Heart left ventricle (tissue), 16 donors: Measurements from ENCODE around the gene EEF1B2. TPM values are rescaled to one million over a fixed set of nuclear protein-coding genes. Genes with fewer than 3 reads are reported as not detected.

ENCODE experiments used
- ATAC-seq, 4 donors: fragments of 200-7000 bp; cut with Tn5 transposase; one replicate each; pipeline ENCODE4 v1.9.1; 2020 to 2022; ENCODE audit warnings: moderate library complexity in 4 of 4, mild to moderate bottlenecking in 3 of 4, moderate number of reproducible peaks in 1 of 4
- DNase-seq, 5 donors: peaks; one replicate each; pipeline ENCODE4 v3.0.0-alpha.2; 2020
- H3K27ac ChIP-seq, 12 donors: fragments of 200-600 bp; sonication (generic) in 4 of 12; one replicate each; pipeline versions ENCODE4 v1.5.0 to v1.8.0; 2016 to 2022; ENCODE audit warnings: mild to moderate bottlenecking in 2 of 12
- H3K27me3 ChIP-seq, 9 donors: fragments of 200-600 bp; sonication (generic) in 2 of 9; one replicate each; pipeline versions ENCODE4 v1.5.1 to v1.8.0; 2016 to 2022; ENCODE audit warnings: mild to moderate bottlenecking in 3 of 9
- H3K36me3 ChIP-seq, 9 donors: fragments of 200-600 bp; sonication (generic) in 2 of 9; one replicate each; pipeline versions ENCODE4 v1.5.0 to v1.8.0; 2018 to 2022; ENCODE audit warnings: mild to moderate bottlenecking in 2 of 9
- H3K4me1 ChIP-seq, 12 donors: fragments of 200-600 bp; sonication (generic) in 4 of 12; one replicate each; pipeline versions ENCODE4 v1.5.0 to v1.8.0; 2016 to 2022; ENCODE audit warnings: mild to moderate bottlenecking in 3 of 12
- H3K4me3 ChIP-seq, 12 donors: fragments of 200-600 bp; sonication (generic) in 4 of 12; one replicate each; pipeline versions ENCODE4 v1.5.0 to v1.8.0; 2017 to 2022; ENCODE audit warnings: mild to moderate bottlenecking in 9 of 12, moderate library complexity in 4 of 12
- H3K9me3 ChIP-seq, 12 donors: fragments of 200-600 bp; sonication (generic) in 4 of 12; one replicate each; pipeline versions ENCODE4 v1.5.0 to v1.8.0; 2016 to 2022; ENCODE audit warnings: mild to moderate bottlenecking in 1 of 12
- POLR2A ChIP-seq, 2 donors: fragments of 450-650 bp; IDR thresholded peaks; one replicate each; pipeline ENCODE4 v1.6.1; 2017; ENCODE audit warnings: antibody characterized with exemption in 2 of 2, mild to moderate bottlenecking in 2 of 2, moderate library complexity in 2 of 2
- WGBS, 4 donors: extraction: QIAGEN DNeasy Blood & Tissue Kit in 2 of 4; methylation state at CpG; one replicate each; pipeline versions ENCODE4 v1.1.5 to v1.1.7; 2013 to 2018; 5-methylcytosine and 5-hydroxymethylcytosine counted together
- intact Hi-C, 10 donors: fragments of 100-400 bp; cut with DNase I; formaldehyde crosslinking; loops; one replicate each; pipeline versions ENCODE4 v1.11.1 to v1.14.2; 2022
- long read RNA-seq, 3 donors: library from polyadenylated mRNA; unstranded; transcript quantifications; one replicate each; pipeline ENCODE4 v2.0.0, GENCODE V29; 2020 to 2021
- polyA plus RNA-seq, 2 donors: library from polyadenylated mRNA; stranded (reverse); fragments of 200-250 nt; gene quantifications; one replicate each; pipeline ENCODE4 v1.2.3, GENCODE V29; 2013
- total RNA-seq, 9 donors: library from RNA; depleted of rRNA in 2 of 9; stranded (reverse); fragments of >200 nt in 2 of 9; fragmentation: NEBNext Ultra II Directional in 3 of 9; extraction: Animal tissue kit (Norgen Biotek cat#: 25700) in 3 of 9; gene quantifications; one replicate each; pipeline versions ENCODE4 v1.1.0 to v1.2.4, GENCODE V29; 2016 to 2023
- TF ChIP-seq, protein P1 (sequence below), 12 donors: fragments of 200-600 bp; sonication (generic) in 4 of 12; IDR thresholded peaks; one replicate each; pipeline versions ENCODE4 v1.5.0 to v1.8.0; 2018 to 2022; ENCODE audit warnings: antibody characterized with exemption in 12 of 12, mild to moderate bottlenecking in 5 of 12
- donor health status: ischemic (EF 13 %, LVEDD 7.1; RV severe dilation, severe dysfunction).
- donor health status: healthy with polysubstance abuse.
- donor health status: DM: no; HTN: yes; CAD: no.
- donor health status: DM: no; HTN: no; CAD: no.
- donor health status: ischemic (EF 25% LVEDD 6.9; RV normal size, moderate dysfunction).
- donor health status: ischemic (EF 25% LVEDD 5.7; RV mildly dilated, moderate dysfunction).
- donor health status: healthy.
- donor health status: DM: yes; HTN: yes; CAD: no.
- donor health status: ischemic (EF 35%, LVEDD 5.7; RV mildly dilated, moderate dysfunction).
- donor health status: nonischemic (EF 11% LVEDD 7.7; RV severe dilation, severe dysfunction).
- donor health status: DM: yes; HTN: yes; CAD: no.
- donor health status: PGD.
- donor health status: ischemic (EF 29% LVEDD 5.4; RV normal size, mild dysfunction).
- donor health status: nonischemic (EF 23%, LVEDD 6.1; RV moderate dilation, normal function).

The EEF1B2 gene
- total RNA-seq: 100 to 1,000 TPM; 123 to 326 (median 244) TPM
- polyA plus RNA-seq: 100 to 1,000 TPM; 208 to 820 TPM
- long read RNA-seq, donor 1, transcript EEF1B2-201 (7 exons, 844 nt): minor isoform, 24 of 132 reads
- long read RNA-seq, donor 1, transcript EEF1B2-203 (6 exons, 1,098 nt): major isoform, 96 of 132 reads
- long read RNA-seq, donor 1, transcript EEF1B2-202 (7 exons, 880 nt): minor isoform, 6 of 132 reads
- long read RNA-seq, donor 1, partial matches to known transcripts: 2 of 132 reads
- long read RNA-seq, donor 1, other reads (novel, unspliced or antisense): 2 of 132 reads
- long read RNA-seq, donor 2, transcript EEF1B2-203 (6 exons, 1,098 nt): major isoform, 210 of 254 reads
- long read RNA-seq, donor 2, transcript EEF1B2-202 (7 exons, 880 nt): minor isoform, 6 of 254 reads
- long read RNA-seq, donor 2, transcript EEF1B2-201 (7 exons, 844 nt): minor isoform, 25 of 254 reads
- long read RNA-seq, donor 2, partial matches to known transcripts: 4 of 254 reads
- long read RNA-seq, donor 2, other reads (novel, unspliced or antisense): 6 of 254 reads
- long read RNA-seq, donor 3, transcript EEF1B2-201 (7 exons, 844 nt): minor isoform, 10 of 126 reads
- long read RNA-seq, donor 3, transcript EEF1B2-203 (6 exons, 1,098 nt): major isoform, 110 of 126 reads
- long read RNA-seq, donor 3, partial matches to known transcripts: 1 of 126 reads
- long read RNA-seq, donor 3, other reads (novel, unspliced or antisense): 1 of 126 reads

DNA sequence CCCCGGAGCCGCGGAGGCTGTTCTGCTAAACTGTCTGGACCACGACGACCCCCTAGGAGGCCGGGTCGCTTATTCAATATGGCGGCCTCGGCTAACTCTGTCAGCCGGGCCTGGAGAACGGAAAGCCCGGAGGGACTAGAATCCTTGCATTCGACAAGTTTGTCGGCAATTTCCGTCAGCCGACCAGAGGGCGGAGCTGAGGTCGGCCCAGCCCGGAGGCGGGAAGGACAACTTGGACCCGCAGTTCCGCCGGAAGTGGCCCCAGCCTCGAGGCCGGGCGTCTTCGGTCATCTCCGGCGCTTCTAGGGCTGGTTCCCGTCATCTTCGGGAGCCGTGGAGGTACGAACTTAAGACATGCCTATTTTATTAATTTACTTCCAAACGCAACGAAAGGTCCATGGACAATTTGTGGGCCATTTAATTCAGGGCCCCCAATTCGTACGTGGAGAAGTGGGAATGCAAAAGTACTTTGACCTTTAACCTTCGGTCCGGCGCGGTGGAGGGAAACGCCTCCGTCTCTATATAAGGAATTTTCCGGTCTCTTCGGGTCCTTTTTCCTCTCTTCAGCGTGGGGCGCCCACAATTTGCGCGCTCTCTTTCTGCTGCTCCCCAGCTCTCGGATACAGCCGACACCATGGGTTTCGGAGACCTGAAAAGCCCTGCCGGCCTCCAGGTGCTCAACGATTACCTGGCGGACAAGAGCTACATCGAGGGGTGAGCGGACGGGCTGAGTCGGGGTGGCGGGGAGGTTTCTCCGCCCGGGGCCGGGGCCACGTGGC lies at the start of gene EEF1B2, which contains the start of gene NDUFS1:
Gene EEF1B2 (plus strand): TSS at position 550 of the 779 bp plus-strand sequence. CDS start 85 bp downstream, at position 635.
Gene NDUFS1 (minus strand): TSS at position 99 of the 779 bp plus-strand sequence. CDS start 5,766 bp downstream, outside the sequence.
- H3K36me3 ChIP-seq: peaks cover 0 to 43% (median 35%) of the 10 kb centered on the region in 9 donors
- H3K4me3 ChIP-seq: peak within 1 kb of the TSS; percentile 54 to 96 (median 86)
- no peaks in the 10 kb centered on the region for H3K27me3 ChIP-seq
- ATAC-seq: peak; percentile 96 to 97 (median 96)
- H3K9me3 ChIP-seq: no peaks in the 10 kb centered on the region
- peaks cover 3 to 44% (median 34%) of the 10 kb centered on the region in 12 donors for H3K4me1 ChIP-seq
- TF ChIP-seq, protein P1, sequence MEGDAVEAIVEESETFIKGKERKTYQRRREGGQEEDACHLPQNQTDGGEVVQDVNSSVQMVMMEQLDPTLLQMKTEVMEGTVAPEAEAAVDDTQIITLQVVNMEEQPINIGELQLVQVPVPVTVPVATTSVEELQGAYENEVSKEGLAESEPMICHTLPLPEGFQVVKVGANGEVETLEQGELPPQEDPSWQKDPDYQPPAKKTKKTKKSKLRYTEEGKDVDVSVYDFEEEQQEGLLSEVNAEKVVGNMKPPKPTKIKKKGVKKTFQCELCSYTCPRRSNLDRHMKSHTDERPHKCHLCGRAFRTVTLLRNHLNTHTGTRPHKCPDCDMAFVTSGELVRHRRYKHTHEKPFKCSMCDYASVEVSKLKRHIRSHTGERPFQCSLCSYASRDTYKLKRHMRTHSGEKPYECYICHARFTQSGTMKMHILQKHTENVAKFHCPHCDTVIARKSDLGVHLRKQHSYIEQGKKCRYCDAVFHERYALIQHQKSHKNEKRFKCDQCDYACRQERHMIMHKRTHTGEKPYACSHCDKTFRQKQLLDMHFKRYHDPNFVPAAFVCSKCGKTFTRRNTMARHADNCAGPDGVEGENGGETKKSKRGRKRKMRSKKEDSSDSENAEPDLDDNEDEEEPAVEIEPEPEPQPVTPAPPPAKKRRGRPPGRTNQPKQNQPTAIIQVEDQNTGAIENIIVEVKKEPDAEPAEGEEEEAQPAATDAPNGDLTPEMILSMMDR (IDR thresholded peaks at IDR 0.05): no peak
- TF ChIP-seq POLR2A (IDR thresholded peaks at IDR 0.05): peak in 1 of 2 donors; percentile 62
- H3K27ac ChIP-seq: peak within 1 kb of the TSS; percentile 83 to 99 (median 96)
- intact Hi-C loops: loop anchor here in 9 of 10 donors (2.0 to 10.0 kb wide), 10 partner anchors 72 to 1835 kb away; partner anchors contain the start of genes ADAM23 (in 2 of the 9), INO80D (in 2 of the 9) and ZDBF2 (in 2 of the 9)
- DNase-seq: peak; percentile 98 to 99 (median 98)
- 0 to 1% (median 1%) methylated on average over 46 to 64 of the region's 64 CpGs for WGBS, 4 donors

DNA sequence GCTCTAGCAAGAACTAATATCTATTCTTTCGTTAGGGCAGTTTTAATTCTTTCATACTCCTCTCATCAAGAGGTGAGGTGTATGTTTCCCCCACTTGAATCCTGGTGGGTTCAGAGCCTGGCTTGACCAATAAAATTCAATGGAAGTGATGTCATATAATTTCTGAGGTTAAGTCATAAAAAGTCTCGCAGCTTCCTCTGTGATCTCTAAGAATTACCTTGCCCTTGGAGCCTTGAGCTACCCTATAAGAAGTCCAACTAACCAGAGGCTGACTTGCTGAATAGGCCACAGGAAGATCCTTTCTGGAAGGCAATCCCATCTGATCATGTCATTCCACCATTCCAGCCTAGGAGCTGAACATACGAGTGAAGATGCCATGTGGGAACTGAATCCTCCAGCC lies 47.6 kb upstream of the EEF1B2 start:
- H3K36me3 ChIP-seq: peaks cover 0 to 47% (median 16%) of the 10 kb centered on the region in 9 donors
- no peaks in the 10 kb centered on the region for H3K27me3 ChIP-seq
- intact Hi-C loops: no loop called here
- peaks cover 0 to 5% (median 0%) of the 10 kb centered on the region in 12 donors for H3K4me1 ChIP-seq
- no peak overlapping the region for H3K27ac ChIP-seq
- H3K4me3 ChIP-seq: no peak overlapping the region
- no peak for TF ChIP-seq POLR2A (IDR thresholded peaks at IDR 0.05)
- TF ChIP-seq, protein P1 (IDR thresholded peaks at IDR 0.05): no peak
- peaks cover 0 to 7% (median 0%) of the 10 kb centered on the region in 12 donors for H3K9me3 ChIP-seq
- WGBS, 4 donors: 89 to 98% (median 93%) methylated on average over 3 of the region's 3 CpGs
- DNase-seq (no peak), ATAC-seq (no peak)

DNA sequence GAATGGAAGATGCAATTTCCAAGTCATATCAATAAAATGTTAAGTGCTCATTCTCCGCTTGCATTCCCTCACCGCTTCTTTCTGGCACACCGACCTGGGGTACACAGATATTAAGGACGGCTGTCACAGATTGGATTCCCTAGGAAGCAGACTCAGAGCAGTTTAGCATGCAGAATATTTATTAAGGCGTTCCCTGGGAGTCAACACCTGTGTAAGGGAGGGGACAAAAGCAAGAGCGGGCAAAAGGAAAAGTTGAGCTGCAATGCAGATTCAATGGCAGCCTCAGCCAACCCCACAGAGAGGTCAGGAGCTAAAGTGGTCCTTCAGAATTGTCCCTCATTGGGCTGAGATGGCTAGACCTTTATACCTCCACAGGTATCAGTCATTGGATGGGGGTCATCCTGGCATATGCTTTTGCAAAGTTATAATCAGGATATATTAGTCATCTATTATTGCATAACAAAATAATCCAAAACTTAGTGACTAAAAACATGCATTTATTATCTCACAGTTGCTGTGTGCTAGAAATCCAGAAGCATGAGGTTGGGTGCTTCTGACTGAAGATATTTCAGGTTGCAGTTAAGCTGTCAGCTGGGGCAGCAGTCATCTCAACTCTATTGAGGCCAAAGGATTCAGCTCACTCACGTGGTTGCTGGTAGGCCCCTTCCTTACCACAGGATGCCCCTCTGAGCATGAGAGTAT lies 46.7 kb upstream of the EEF1B2 start:
- no peak overlapping the region for H3K27ac ChIP-seq
- H3K4me3 ChIP-seq: no peak overlapping the region
- WGBS, 4 donors: 69 to 83% (median 72%) methylated on average over 7 of the region's 7 CpGs
- ATAC-seq: peak in 3 of 4 donors; percentile 17 to 23 (median 18)
- DNase-seq: no peak
- peaks cover 0 to 7% (median 0%) of the 10 kb centered on the region in 12 donors for H3K9me3 ChIP-seq
- peaks cover 0 to 56% (median 19%) of the 10 kb centered on the region in 9 donors for H3K36me3 ChIP-seq
- H3K27me3 ChIP-seq: no peaks in the 10 kb centered on the region
- TF ChIP-seq, protein P1 (IDR thresholded peaks at IDR 0.05): no peak
- TF ChIP-seq POLR2A (IDR thresholded peaks at IDR 0.05): no peak
- intact Hi-C loops: no loop called here
- peaks cover 0 to 5% (median 0%) of the 10 kb centered on the region in 12 donors for H3K4me1 ChIP-seq
